SK-N-SH (cell line): ENCODE measurements around the gene DOK6. TPM values are rescaled to one million over a fixed set of nuclear protein-coding genes. Genes with fewer than 3 reads are reported as not detected.

Experiments used
- CTCF ChIA-PET: fragments of 300-600, 350-600 bp; formaldehyde crosslinking; extraction: SDS; loops from one replicate; lab custom pipeline; 2021; lab: Yijun Ruan, JAX
- POLR2A ChIA-PET: fragments of 350-600 bp; sonication (Branson Sonifier 250); formaldehyde crosslinking; extraction: SDS; loops from one replicate; lab custom pipeline; 2020; ENCODE audit warnings: antibody characterized with exemption, inconsistent platforms; lab: Yijun Ruan, JAX
- DNase-seq: peaks from one replicate; pipeline ENCODE4 v3.0.0; 2012
- H2AFZ ChIP-seq: fragments of 200-600 bp; sonication (generic); 2 replicates; pipeline ENCODE4 v1.8.1; 2016; ENCODE audit warnings: antibody characterized with exemption, mild to moderate bottlenecking, low read depth
- H3F3A ChIP-seq: fragments of 200-600 bp; sonication (generic); replicated peaks from 2 replicates; pipeline ENCODE3; 2016; ENCODE audit warnings: antibody characterized with exemption, mild to moderate bottlenecking; ENCODE audit not compliant: insufficient read depth
- H3K27ac ChIP-seq, 2 experiments: fragments of 200-500 bp in 1 of 2; fragments of 200-600 bp in 1 of 2; sonication (Bioruptor generic) in 1 of 2; sonication (generic), shearing (Covaris generic) in 1 of 2; 2 replicates each; pipeline versions ENCODE4 v1.5.1 to v1.6.1; 2014 to 2016; ENCODE audit warnings: low read depth in 2 of 2, inconsistent platforms in 1 of 2, low read length in 1 of 2, mild to moderate bottlenecking in 1 of 2, mixed read lengths in 1 of 2
- H3K27me3 ChIP-seq: fragments of 200-600 bp; sonication (generic), shearing (Covaris generic); 2 replicates; pipeline ENCODE4 v1.6.1; 2016; ENCODE audit warnings: mixed run types; ENCODE audit not compliant: insufficient read depth
- H3K36me3 ChIP-seq, 2 experiments: fragments of 200-500 bp in 1 of 2; fragments of 200-600 bp in 1 of 2; sonication (Bioruptor generic) in 1 of 2; sonication (generic) in 1 of 2; replicated peaks in 1 of 2; 2 replicates each; pipeline versions ENCODE3 to v1.5.1; 2014 to 2016; ENCODE audit warnings: low read length in 1 of 2, mild to moderate bottlenecking in 1 of 2; ENCODE audit not compliant: insufficient read depth in 2 of 2, control insufficient read depth in 1 of 2
- H3K4me1 ChIP-seq, 2 experiments: fragments of 200-500 bp in 1 of 2; fragments of 200-600 bp in 1 of 2; sonication (Bioruptor generic) in 1 of 2; sonication (generic), shearing (Covaris generic) in 1 of 2; 2 replicates each; pipeline versions ENCODE4 v1.5.1 to v1.6.1; 2014 to 2016; ENCODE audit warnings: low read depth in 1 of 2, low read length in 1 of 2, mixed run types in 1 of 2; ENCODE audit not compliant: insufficient read depth in 2 of 2, control insufficient read depth in 1 of 2
- H3K4me2 ChIP-seq: fragments of 200-600 bp; sonication (generic), shearing (Covaris generic); 2 replicates; pipeline ENCODE4 v1.6.1; 2017; ENCODE audit warnings: mixed run types
- H3K4me3 ChIP-seq, 2 experiments: fragments of 200-500 bp in 1 of 2; fragments of 200-600 bp in 1 of 2; sonication (Bioruptor generic) in 1 of 2; sonication (generic), shearing (Covaris generic) in 1 of 2; 2 replicates each; pipeline versions ENCODE4 v1.5.1 to v1.8.1; 2014 to 2016; ENCODE audit warnings: low read depth in 2 of 2, inconsistent platforms in 1 of 2, low read length in 1 of 2, mild to moderate bottlenecking in 1 of 2, mixed read lengths in 1 of 2, moderate library complexity in 1 of 2
- H3K79me2 ChIP-seq: fragments of 200-600 bp; sonication (generic); 2 replicates; pipeline ENCODE4 v1.8.1; 2017; ENCODE audit warnings: mild to moderate bottlenecking; ENCODE audit not compliant: insufficient read depth
- H3K9ac ChIP-seq: fragments of 200-600 bp; sonication (generic); 2 replicates; pipeline ENCODE4 v1.6.1; 2017; ENCODE audit warnings: mixed run types
- H3K9me2 ChIP-seq: fragments of 200-600 bp; sonication (generic); 2 replicates; pipeline ENCODE4 v1.6.1; 2017; ENCODE audit warnings: mixed run types
- H3K9me3 ChIP-seq: fragments of 200-600 bp; sonication (generic); 2 replicates; pipeline ENCODE4 v1.6.1; 2017; ENCODE audit warnings: mixed run types, mild to moderate bottlenecking, moderate library complexity
- H4K20me1 ChIP-seq: fragments of 200-600 bp; sonication (generic); 2 replicates; pipeline ENCODE4 v1.6.1; 2017; ENCODE audit warnings: mild to moderate bottlenecking, mixed run types; ENCODE audit not compliant: insufficient read depth
- CHD2 ChIP-seq: fragments of 150-350 bp; IDR thresholded peaks from 2 replicates; pipeline ENCODE4 v1.6.1; 2018; ENCODE audit warnings: low read length; ENCODE audit not compliant: partially characterized antibody
- CTCF ChIP-seq: fragments of 200-600 bp; sonication (generic); IDR thresholded peaks from 2 replicates; pipeline ENCODE4 v1.6.1; 2017; ENCODE audit warnings: antibody characterized with exemption, mild to moderate bottlenecking, moderate library complexity
- EP300 ChIP-seq, 2 experiments: IDR thresholded peaks; 2 replicates each; pipeline versions ENCODE4 v1.4.0 to v1.6.1; 2012; ENCODE audit warnings: borderline replicate concordance in 1 of 2, low read depth in 1 of 2, low read length in 1 of 2
- FOSL2 ChIP-seq: IDR thresholded peaks from 2 replicates; pipeline ENCODE4 v1.4.0; 2012; ENCODE audit warnings: low read depth, mild to moderate bottlenecking, moderate library complexity, borderline replicate concordance
- JUND ChIP-seq: IDR thresholded peaks from 2 replicates; pipeline ENCODE4 v1.4.0; 2012
- MEF2A ChIP-seq: IDR thresholded peaks from 2 replicates; pipeline ENCODE4 v1.4.0; 2012; ENCODE audit warnings: low read depth, borderline replicate concordance
- NFIC ChIP-seq: IDR thresholded peaks from 2 replicates; pipeline ENCODE4 v1.4.0; 2012; ENCODE audit warnings: borderline replicate concordance
- NRF1 ChIP-seq: IDR thresholded peaks from 2 replicates; pipeline ENCODE4 v1.6.1; 2012; ENCODE audit warnings: low read depth, mild to moderate bottlenecking, low read length
- PBX3 ChIP-seq: IDR thresholded peaks from 2 replicates; pipeline ENCODE4; 2012
- RAD21 ChIP-seq: IDR thresholded peaks from 2 replicates; pipeline ENCODE4 v1.6.1; 2012; ENCODE audit warnings: mild to moderate bottlenecking, low read length
- RCOR1 ChIP-seq: fragments of 150-350 bp; IDR thresholded peaks from 2 replicates; pipeline ENCODE4 v1.6.1; 2017; ENCODE audit warnings: antibody characterized with exemption, low read length
- RFX5 ChIP-seq: IDR thresholded peaks from 2 replicates; pipeline ENCODE4 v1.6.1; 2012; ENCODE audit warnings: mild to moderate bottlenecking, improper control_type of control experiment, low read length
- RXRA ChIP-seq: IDR thresholded peaks from 2 replicates; pipeline ENCODE4 v1.4.0; 2012; ENCODE audit warnings: low read depth, mild to moderate bottlenecking, borderline replicate concordance
- TCF12 ChIP-seq: IDR thresholded peaks from 2 replicates; pipeline ENCODE4 v1.4.0; 2012
- TEAD4 ChIP-seq: IDR thresholded peaks from 2 replicates; pipeline ENCODE4 v1.4.0; 2012; ENCODE audit warnings: mild to moderate bottlenecking, borderline replicate concordance; ENCODE audit not compliant: insufficient read depth
- WGBS: methylation state at CpG from one replicate; pipeline ENCODE4 v1.1.6; 2017; ENCODE audit warnings: low lambda C conversion rate; 5-methylcytosine and 5-hydroxymethylcytosine counted together
- polyA plus RNA-seq, 3 experiments: library from polyadenylated mRNA; depleted of rRNA; stranded (reverse); fragments of >200 nt; gene quantifications; 2 replicates each; pipeline ENCODE4 v1.2.3, GENCODE V29; 2012

DOK6 gene
- polyA plus RNA-seq, 1 of the 3 experiments (the other 2 are of a cell fraction) = 3.9 TPM

GRCh38 chr18:69528435-69528834 is 127.7 kb downstream of the DOK6 start:
- Histone ChIP-seq H3K4me2 (no peak overlapping the region), H4K20me1 (no peaks in the 10 kb centered on the region), H3K27ac (peak overlapping the region in 1 of 2 experiments; percentile 74; a peak in 1 of 4 replicates), H3K9me3 (no peaks in the 10 kb centered on the region), H3K79me2 (no peaks in the 10 kb centered on the region), H3K36me3 (no peaks in the 10 kb centered on the region), H3K27me3 (no peaks in the 10 kb centered on the region), H3K9me2 (no peaks in the 10 kb centered on the region), H3K4me1 (no peaks in the 10 kb centered on the region; a peak in 1 of 4 replicates), H3K4me3 (no peak overlapping the region), H3F3A (peaks cover 6% of the 10 kb centered on the region), H3K9ac (no peak overlapping the region), H2AFZ (no peak overlapping the region)
- TF ChIP-seq JUND (peak; percentile 50), TCF12 (peak; percentile 36), PBX3 (peak; percentile 86), FOSL2 (peak; percentile 61; the same call in 1 of the 2 replicates), CTCF (no peak), NFIC (peak; percentile 81), EP300 (IDR thresholded peaks at IDR 0.05; ENCODE audit: borderline replicate concordance in 1 of 2, low read depth in 1 of 2, low read length in 1 of 2) (peak in 1 of 2 experiments; percentile 56; a peak in 1 of 4 replicates), RCOR1 (no peak), RXRA (no peak), TEAD4 (peak; percentile 18; the same call in 1 of the 2 replicates), MEF2A (0 out of 2 replicates have a peak, but pooled peaks have one; percentile 30)
- POLR2A ChIA-PET = no interaction called here
- 35% methylated on average over 3 of the region's 3 CpGs for WGBS
- no peak for DNase-seq
- CTCF ChIA-PET = no interaction called here

- no peaks in the 10 kb centered on the region for H4K20me1 ChIP-seq
- no peaks in the 10 kb centered on the region for H3K36me3 ChIP-seq
- no peaks in the 10 kb centered on the region for H3K9me2 ChIP-seq
- TF ChIP-seq NRF1 = no peak
- no peak for TF ChIP-seq TEAD4
- TF ChIP-seq CHD2 = no peak
- no peak for TF ChIP-seq RAD21
- no peak for TF ChIP-seq FOSL2
- TF ChIP-seq RFX5 = no peak
- no peak for TF ChIP-seq JUND
- H3K27ac ChIP-seq = peak overlapping the region in 1 of 2 experiments; percentile 74; a peak in 2 of 4 replicates
- H3K9me3 ChIP-seq = no peaks in the 10 kb centered on the region
- CTCF ChIA-PET = interaction anchor here (0.7 kb wide), 1 partner anchor 86 kb away, joined by 3 read pairs; no protein-coding TSS in a partner anchor
- no peaks in the 10 kb centered on the region for H3K79me2 ChIP-seq
- H3F3A ChIP-seq = peaks cover 6% of the 10 kb centered on the region
- H3K4me3 ChIP-seq = no peak overlapping the region
- H3K27me3 ChIP-seq = no peaks in the 10 kb centered on the region
- no peaks in the 10 kb centered on the region; a peak in 1 of 4 replicates for H3K4me1 ChIP-seq
- H2AFZ ChIP-seq = no peak overlapping the region
- WGBS = 89% methylated on average over 2 of the region's 2 CpGs
- H3K4me2 ChIP-seq = no peak overlapping the region
- no peak overlapping the region for H3K9ac ChIP-seq
- DNase-seq = no peak
- POLR2A ChIA-PET = no interaction called here
Measured at GRCh38 chr18:69529151-69529550, 128.5 kb downstream of the DOK6 start.
